Measurements from ENCODE around the gene KRTAP4-4.

- TF ChIP-seq POLR2AphosphoS5 (IDR thresholded peaks at IDR 0.05; ENCODE audit: low read depth, low read length), result no peak
- TF ChIP-seq TAF1 (IDR thresholded peaks at IDR 0.05; ENCODE audit: low read depth, low read length), result no peak
- no peak for TF ChIP-seq POLR2A (IDR thresholded peaks at IDR 0.05; ENCODE audit: low read depth, low read length)
These were observed 16.3 kb upstream of the KRTAP4-4 start for GRCh38 chr17:41176744-41177387.

Data from GM12891 (cell line).